Ramos (cell line): Measurements from ENCODE around the gene PAX2.

Experiments used
- in situ Hi-C: fragments of 300-500 bp; cut with MboI; formaldehyde crosslinking; loops from one replicate; pipeline ENCODE4 v1.14.3; 2022; ENCODE audit warnings: low sequenced_read_pairs; ENCODE audit not compliant: unreplicated experiment

The PAX2 gene

GRCh38 chr10:100737355-100738054 is 7.9 kb upstream of the PAX2 start:
- in situ Hi-C loops = no loop called here

- in situ Hi-C loops = no loop called here
These were observed 7.1 kb upstream of the PAX2 start for GRCh38 chr10:100738055-100738827.

GRCh38 chr10:100739517-100740368 is 5.6 kb upstream of the PAX2 start:
- in situ Hi-C loops = loop anchor here (5.0 kb wide), 1 partner anchor 72 kb away; no protein-coding TSS in a partner anchor

GRCh38 chr10:100740476-100741377 is 4.7 kb upstream of the PAX2 start:
- in situ Hi-C loops = loop anchor here (5.0 kb wide), 1 partner anchor 73 kb away; no protein-coding TSS in a partner anchor

- in situ Hi-C loops = loop anchor here (5.0 kb wide), 1 partner anchor 74 kb away; no protein-coding TSS in a partner anchor
These were observed 3.9 kb upstream of the PAX2 start for GRCh38 chr10:100741378-100742075.

- in situ Hi-C loops = loop anchor here (5.0 kb wide), 1 partner anchor 75 kb away; no protein-coding TSS in a partner anchor
These were observed 3.2 kb upstream of the PAX2 start for GRCh38 chr10:100742076-100742771.

- in situ Hi-C loops = loop anchor here (5.0 kb wide), 1 partner anchor 76 kb away; no protein-coding TSS in a partner anchor
These were observed 2.4 kb upstream of the PAX2 start for GRCh38 chr10:100742936-100743335.

- in situ Hi-C loops = loop anchor here (5.0 kb wide), 1 partner anchor 76 kb away; no protein-coding TSS in a partner anchor
These were observed 1.7 kb upstream of the PAX2 start for GRCh38 chr10:100743626-100744135.

GRCh38 chr10:100744136-100744986 is 1.0 kb upstream of the PAX2 start:
- in situ Hi-C loops = loop anchor here (5.0 kb wide), 1 partner anchor 77 kb away; no protein-coding TSS in a partner anchor

- in situ Hi-C loops = no loop called here
These were observed 751 bp downstream of the PAX2 start for GRCh38 chr10:100745882-100746783.

- in situ Hi-C loops = no loop called here
These were observed 1.5 kb downstream of the PAX2 start for GRCh38 chr10:100746784-100747455.

- in situ Hi-C loops = no loop called here
These were observed 2.3 kb downstream of the PAX2 start for GRCh38 chr10:100747456-100748230.

GRCh38 chr10:100748231-100749058 is 3.1 kb downstream of the PAX2 start:
- in situ Hi-C loops = no loop called here

- in situ Hi-C loops = no loop called here
These were observed 3.6 kb downstream of the PAX2 start for GRCh38 chr10:100749059-100749308.
